ENCODE results near the gene SALL3.

The SALL3 gene

GRCh38 chr18:78999939-79000338, 20.3 kb downstream of the SALL3 start:
- Histone ChIP-seq H3K4me2 (no peak overlapping the region), H3K4me1 (ENCODE audit: low read depth, poor library complexity, severe bottlenecking) (no peaks in the 10 kb centered on the region)

GRCh38 chr18:79000997-79001396, 21.4 kb downstream of the SALL3 start:
- Histone ChIP-seq H3K79me2 (ENCODE audit: insufficient read depth, low read depth) (no peaks in the 10 kb centered on the region), H3K4me2 (no peak overlapping the region), H3K4me1 (ENCODE audit: low read depth, poor library complexity, severe bottlenecking) (no peaks in the 10 kb centered on the region), H3K27ac (no peak overlapping the region), H2AFZ (ENCODE audit: low read depth) (no peak overlapping the region), H4K20me1 (ENCODE audit: insufficient read depth) (no peaks in the 10 kb centered on the region), H3K9ac (no peak overlapping the region), H3K4me3 (IDR thresholded peaks at IDR 0.05; ENCODE audit: insufficient read depth, low read depth, low read length) (no peak overlapping the region), H3K36me3 (ENCODE audit: insufficient read depth) (no peaks in the 10 kb centered on the region), H3K27me3 (ENCODE audit: insufficient read depth, low read depth) (no peaks in the 10 kb centered on the region)
- TF ChIP-seq CTCF (conservative IDR thresholded peaks at IDR 0.05; ENCODE audit: low read depth, low read length): no peak

More at GRCh38 chr18:78999939-79000338, 20.3 kb downstream of the SALL3 start:
- Histone ChIP-seq H3K4me3 (IDR thresholded peaks at IDR 0.05; ENCODE audit: insufficient read depth, low read depth, low read length) (no peak overlapping the region), H3K79me2 (ENCODE audit: insufficient read depth, low read depth) (no peaks in the 10 kb centered on the region), H3K9ac (no peak overlapping the region), H4K20me1 (ENCODE audit: insufficient read depth) (no peaks in the 10 kb centered on the region), H2AFZ (ENCODE audit: low read depth) (no peak overlapping the region), H3K36me3 (ENCODE audit: insufficient read depth) (no peaks in the 10 kb centered on the region), H3K27ac (no peak overlapping the region), H3K27me3 (ENCODE audit: insufficient read depth, low read depth) (no peaks in the 10 kb centered on the region)
- TF ChIP-seq CTCF (conservative IDR thresholded peaks at IDR 0.05; ENCODE audit: low read depth, low read length): no peak

- no peak overlapping the region for H3K27ac ChIP-seq
- no peak overlapping the region for H2AFZ ChIP-seq (ENCODE audit: low read depth)
- TF ChIP-seq CTCF (conservative IDR thresholded peaks at IDR 0.05; ENCODE audit: low read depth, low read length): no peak
- H3K4me1 ChIP-seq (ENCODE audit: low read depth, poor library complexity, severe bottlenecking): no peaks in the 10 kb centered on the region
- no peaks in the 10 kb centered on the region for H3K79me2 ChIP-seq (ENCODE audit: insufficient read depth, low read depth)
- H3K4me3 ChIP-seq (IDR thresholded peaks at IDR 0.05; ENCODE audit: insufficient read depth, low read depth, low read length): no peak overlapping the region
- H3K4me2 ChIP-seq: no peak overlapping the region
- no peaks in the 10 kb centered on the region for H3K27me3 ChIP-seq (ENCODE audit: insufficient read depth, low read depth)
- H4K20me1 ChIP-seq (ENCODE audit: insufficient read depth): no peaks in the 10 kb centered on the region
- H3K9ac ChIP-seq: no peak overlapping the region
- no peaks in the 10 kb centered on the region for H3K36me3 ChIP-seq (ENCODE audit: insufficient read depth)
These were observed 26.0 kb downstream of the SALL3 start for GRCh38 chr18:79005653-79006052.

GRCh38 chr18:79006106-79006795, 26.6 kb downstream of the SALL3 start:
- no peaks in the 10 kb centered on the region for H3K27me3 ChIP-seq (ENCODE audit: insufficient read depth, low read depth)
- no peak for TF ChIP-seq CTCF (conservative IDR thresholded peaks at IDR 0.05; ENCODE audit: low read depth, low read length)
- H3K4me3 ChIP-seq (IDR thresholded peaks at IDR 0.05; ENCODE audit: insufficient read depth, low read depth, low read length): no peak overlapping the region

More at GRCh38 chr18:79006106-79006795, 26.6 kb downstream of the SALL3 start:
- Histone ChIP-seq H3K79me2 (ENCODE audit: insufficient read depth, low read depth) (no peaks in the 10 kb centered on the region), H3K4me2 (no peak overlapping the region), H3K27ac (no peak overlapping the region), H3K4me1 (ENCODE audit: low read depth, poor library complexity, severe bottlenecking) (no peaks in the 10 kb centered on the region), H2AFZ (ENCODE audit: low read depth) (no peak overlapping the region), H3K36me3 (ENCODE audit: insufficient read depth) (no peaks in the 10 kb centered on the region), H3K9ac (no peak overlapping the region), H4K20me1 (ENCODE audit: insufficient read depth) (no peaks in the 10 kb centered on the region)

All from KMS-11 (cell line).